HCT116 (cell line): ENCODE data around the gene MCF2L. TPM values are rescaled to one million over a fixed set of nuclear protein-coding genes. Genes with fewer than 3 reads are reported as not detected.

Experiments used
- ATAC-seq: fragments of 200-7000 bp; cut with Tn5 transposase; 2 replicates; pipeline ENCODE4 v1.9.1; 2020; ENCODE audit warnings: mild to moderate bottlenecking, moderate library complexity
- BruUV-seq: library from RNA; stranded (reverse); fragments of 400-500 nt; replicated peaks from 2 replicates; lab custom pipeline; 2021; lab: Mats Ljungman, UMichigan
- CTCF ChIA-PET: fragments of 300-600 bp; sonication (Branson Sonifier 250); formaldehyde crosslinking; loops from one replicate; lab custom pipeline; 2021; ENCODE audit warnings: antibody characterized with exemption; lab: Charles Lee
- POLR2A ChIA-PET: fragments of 300-600, 350-600 bp; sonication (Branson Sonifier 250); formaldehyde crosslinking; loops from one replicate; lab custom pipeline; 2021; ENCODE audit warnings: antibody characterized with exemption; lab: Charles Lee
- RAD21 ChIA-PET, 2 experiments: fragments of 300-600 bp; sonication (Branson Sonifier 250); formaldehyde crosslinking; loops; one replicate each; lab custom pipeline; 2023; ENCODE audit warnings: low total read pairs in 2 of 2; ENCODE audit not compliant: uncharacterized antibody in 2 of 2, unreplicated experiment in 2 of 2, low non-redundant PET in 1 of 2; lab: Charles Lee
- DNase-seq: peaks from one replicate; pipeline ENCODE4 v3.0.0-alpha.2; 2010; ENCODE audit warnings: low read depth, low spot score
- H2AFZ ChIP-seq: fragments of 200-600 bp; shearing (Covaris generic), sonication (generic); 2 replicates; pipeline ENCODE4 v1.6.1; 2017; ENCODE audit warnings: low read depth, mixed run types, mixed read lengths, antibody characterized with exemption, low read length; ENCODE audit not compliant: poor library complexity, severe bottlenecking
- H3K27ac ChIP-seq: 2 replicates; pipeline ENCODE4 v1.5.1; 2012; ENCODE audit warnings: low read depth, low read length
- H3K27me3 ChIP-seq: fragments of 200-600 bp; sonication (generic); 2 replicates; pipeline ENCODE4 v1.6.1; 2016; ENCODE audit warnings: mixed run types, low read length, mixed read lengths; ENCODE audit not compliant: insufficient read depth
- H3K36me3 ChIP-seq, 2 experiments: fragments of 200-500 bp in 1 of 2; fragments of 200-600 bp in 1 of 2; sonication (Bioruptor generic) in 1 of 2; sonication (generic) in 1 of 2; 2 replicates each; pipeline versions ENCODE4 v1.5.1 to v1.6.1; 2014 to 2016; ENCODE audit warnings: low read length in 2 of 2, inconsistent platforms in 1 of 2, mixed read lengths in 1 of 2, mixed run types in 1 of 2; ENCODE audit not compliant: insufficient read depth in 2 of 2, control insufficient read depth in 1 of 2
- H3K4me1 ChIP-seq, 2 experiments: fragments of 200-600 bp in 1 of 2; sonication (generic) in 1 of 2; 2 replicates each; pipeline versions ENCODE4 v1.5.1 to v1.6.1; 2012 to 2017; ENCODE audit warnings: low read length in 2 of 2, inconsistent platforms in 1 of 2, mild to moderate bottlenecking in 1 of 2, mixed read lengths in 1 of 2, mixed run types in 1 of 2, moderate library complexity in 1 of 2; ENCODE audit not compliant: insufficient read depth in 2 of 2, control insufficient read depth in 1 of 2
- H3K4me2 ChIP-seq: fragments of 200-600 bp; sonication (generic); 2 replicates; pipeline ENCODE4 v1.6.1; 2017; ENCODE audit warnings: mixed run types, low read length, mixed read lengths
- H3K4me3 ChIP-seq, 2 experiments: fragments of 200-600 bp in 1 of 2; sonication (generic) in 1 of 2; replicated peaks in 1 of 2; 2 replicates each; pipeline ENCODE4 v1.5.1; 2011 to 2016; ENCODE audit warnings: low read length in 2 of 2, control low read depth in 1 of 2, low read depth in 1 of 2, mild to moderate bottlenecking in 1 of 2, mixed read lengths in 1 of 2, mixed run types in 1 of 2
- H3K79me2 ChIP-seq: fragments of 200-600 bp; sonication (generic); 2 replicates; pipeline ENCODE4 v1.6.1; 2017; ENCODE audit warnings: mild to moderate bottlenecking, mixed run types, low read length, moderate library complexity, mixed read lengths; ENCODE audit not compliant: insufficient read depth
- H3K9ac ChIP-seq: fragments of 200-600 bp; sonication (generic); 2 replicates; pipeline ENCODE4 v1.6.1; 2016; ENCODE audit warnings: low read length, mixed read lengths
- H3K9me2 ChIP-seq: fragments of 200-600 bp; sonication (generic), shearing (Covaris generic); 2 replicates; pipeline ENCODE4 v1.6.1; 2017; ENCODE audit warnings: mixed run types, mild to moderate bottlenecking, moderate library complexity; ENCODE audit not compliant: insufficient read depth
- H3K9me3 ChIP-seq, 2 experiments: fragments of 200-500 bp in 1 of 2; fragments of 200-600 bp in 1 of 2; sonication (Bioruptor generic) in 1 of 2; sonication (generic) in 1 of 2; 2 replicates each; pipeline ENCODE4 v1.6.1; 2014 to 2017; ENCODE audit warnings: low read length in 2 of 2, mixed read lengths in 2 of 2, inconsistent platforms in 1 of 2, low read depth in 1 of 2, mild to moderate bottlenecking in 1 of 2, mixed run types in 1 of 2, moderate library complexity in 1 of 2; ENCODE audit not compliant: control insufficient read depth in 1 of 2, insufficient read depth in 1 of 2
- H4K20me1 ChIP-seq: fragments of 200-600 bp; sonication (generic), shearing (Covaris generic); 2 replicates; pipeline ENCODE4 v1.6.1; 2017; ENCODE audit warnings: mixed run types, mild to moderate bottlenecking, moderate library complexity; ENCODE audit not compliant: insufficient read depth
- CEBPB ChIP-seq: IDR thresholded peaks from 2 replicates; pipeline ENCODE4 v1.6.1; 2012; ENCODE audit warnings: low read depth
- EZH2phosphoT487 ChIP-seq: fragments of 200-600 bp; IDR thresholded peaks from 2 replicates; pipeline ENCODE4 v1.6.1; 2018; ENCODE audit warnings: antibody characterized with exemption, borderline replicate concordance
- FOSL1 ChIP-seq: IDR thresholded peaks from 2 replicates; pipeline ENCODE4 v1.6.1; 2012; ENCODE audit warnings: low read depth
- POLR2A ChIP-seq: IDR thresholded peaks from 2 replicates; pipeline ENCODE4 v1.7.0; 2011; ENCODE audit warnings: borderline replicate concordance; ENCODE audit not compliant: insufficient read depth, insufficient read length; ENCODE audit errors: extremely low read depth
- RAD21 ChIP-seq: IDR thresholded peaks from 2 replicates; pipeline ENCODE4 v1.6.1; 2012; ENCODE audit warnings: low read depth, mild to moderate bottlenecking
- YY1 ChIP-seq: IDR thresholded peaks from 2 replicates; pipeline ENCODE4 v1.6.1; 2011; ENCODE audit warnings: low read length, low read depth, moderate library complexity, mild to moderate bottlenecking; ENCODE audit not compliant: insufficient replicate concordance; ENCODE audit errors: extremely low read depth
- intact Hi-C: fragments of 100-400 bp; cut with micrococcal nuclease; formaldehyde crosslinking; loops from 2 replicates; pipeline ENCODE4 v1.10.0; 2022
- total RNA-seq: library from RNA; stranded (reverse); gene quantifications from one replicate; pipeline ENCODE4 v1.2.1, GENCODE V29; 2021; ENCODE audit not compliant: unreplicated experiment
- TF ChIP-seq, protein P1 (sequence below): IDR thresholded peaks from 2 replicates; pipeline ENCODE4 v1.6.1; 2011; ENCODE audit warnings: mild to moderate bottlenecking, low read length, moderate library complexity; ENCODE audit not compliant: insufficient replicate concordance; ENCODE audit errors: extremely low read depth
- TF ChIP-seq, protein P2 (sequence below), 3 experiments: fragments of 200-600 bp in 1 of 3; sonication (generic) in 1 of 3; IDR thresholded peaks in 2 of 3; conservative IDR thresholded peaks in 1 of 3; 2 replicates each; pipeline ENCODE4 v1.5.1; 2012 to 2017; ENCODE audit warnings: low read depth in 2 of 3, low read length in 2 of 3, antibody characterized with exemption in 1 of 3, borderline replicate concordance in 1 of 3, control low read depth in 1 of 3, mild to moderate bottlenecking in 1 of 3, mixed read lengths in 1 of 3, mixed run types in 1 of 3, moderate library complexity in 1 of 3; ENCODE audit not compliant: insufficient read depth in 1 of 3

Gene MCF2L
- total RNA-seq, 1 experiment from 2014 or later = 19.3 TPM

DNA sequence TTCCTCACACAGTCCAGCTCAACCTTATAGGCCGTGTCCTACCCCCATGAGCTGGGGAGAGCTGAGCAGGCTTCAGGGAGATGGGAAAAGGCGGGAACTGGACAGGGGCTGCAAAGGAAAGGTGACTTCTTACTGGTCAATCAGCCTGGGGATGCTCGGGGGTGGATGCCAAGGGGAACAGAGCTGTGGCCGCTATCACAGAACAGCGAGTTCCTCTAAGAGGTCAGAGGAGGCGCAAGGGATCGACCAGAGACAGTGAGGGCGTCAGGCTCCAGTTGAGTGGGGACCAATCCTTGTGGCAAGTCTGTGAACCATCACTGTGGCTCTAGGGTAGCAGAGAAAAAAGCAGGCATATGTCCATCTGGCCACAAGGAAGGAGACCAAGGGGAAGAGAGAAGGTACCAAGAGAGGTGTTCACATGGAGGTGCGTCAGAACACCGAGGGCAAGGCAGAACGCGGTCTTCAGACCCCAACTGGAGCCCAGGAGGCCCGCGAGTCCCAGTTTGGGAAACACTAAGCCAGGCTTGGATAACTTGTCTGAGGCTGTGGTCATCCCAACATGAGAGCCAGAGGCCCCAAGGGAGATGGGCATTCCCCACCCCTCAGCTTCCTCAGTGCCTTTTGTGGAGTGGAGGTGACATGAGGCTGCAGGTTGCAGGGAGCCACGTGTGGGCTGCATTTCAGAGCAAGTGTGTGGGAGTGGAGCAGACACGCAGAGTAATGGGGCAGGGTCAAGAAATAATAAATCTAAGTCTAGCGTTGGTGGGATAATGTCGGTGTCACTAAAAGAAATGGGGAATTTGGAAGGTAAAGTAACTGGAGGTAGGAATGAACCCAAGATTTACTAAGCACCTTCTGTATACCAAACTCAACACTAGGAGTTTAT is 157.5 kb downstream of the MCF2L start:
- no TSS peak for BruUV-seq
- POLR2A ChIA-PET = no interaction called here

DNA sequence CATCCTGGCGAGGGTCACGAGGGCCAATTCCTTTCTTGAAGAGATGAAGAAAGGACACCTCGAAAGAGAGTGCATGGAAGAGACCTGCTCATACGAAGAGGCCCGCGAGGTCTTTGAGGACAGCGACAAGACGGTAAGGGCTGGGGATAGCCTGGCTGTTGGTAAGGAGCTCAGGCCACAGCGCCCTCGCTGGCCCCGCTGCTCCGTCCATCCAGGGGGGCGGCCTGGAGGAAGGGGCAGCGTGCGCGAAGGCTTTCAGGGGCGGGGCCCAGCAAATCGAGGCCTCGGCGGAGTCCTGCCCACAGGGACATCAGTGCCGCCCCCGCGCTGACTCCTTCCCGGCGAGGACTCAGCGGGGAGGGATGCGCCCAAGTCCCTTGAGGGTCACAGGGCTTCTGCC is 160.5 kb downstream of the MCF2L start:
- Histone ChIP-seq H3K79me2 (no peaks in the 10 kb centered on the region), H4K20me1 (no peaks in the 10 kb centered on the region), H3K36me3 (no peaks in the 10 kb centered on the region), H3K4me2 (no peak overlapping the region), H3K27ac (no peak overlapping the region), H3K4me3 (no peak overlapping the region), H3K4me1 (no peaks in the 10 kb centered on the region), H3K9me3 (no peaks in the 10 kb centered on the region), H3K9ac (no peak overlapping the region), H3K27me3 (peaks cover 14% of the 10 kb centered on the region; the same call in 1 of the 2 replicates), H3K9me2 (no peaks in the 10 kb centered on the region), H2AFZ (no peak overlapping the region)
- intact Hi-C loops = no loop called here
- ChIA-PET CTCF (no interaction called here), POLR2A (interaction anchor here (0.6 kb wide), 1 partner anchor 165 kb away, joined by 4 read pairs; no protein-coding TSS in a partner anchor), RAD21 (no interaction called here)
- DNase-seq (no peak), ATAC-seq (no peak)
- no TSS peak for BruUV-seq
- TF ChIP-seq, protein P1, sequence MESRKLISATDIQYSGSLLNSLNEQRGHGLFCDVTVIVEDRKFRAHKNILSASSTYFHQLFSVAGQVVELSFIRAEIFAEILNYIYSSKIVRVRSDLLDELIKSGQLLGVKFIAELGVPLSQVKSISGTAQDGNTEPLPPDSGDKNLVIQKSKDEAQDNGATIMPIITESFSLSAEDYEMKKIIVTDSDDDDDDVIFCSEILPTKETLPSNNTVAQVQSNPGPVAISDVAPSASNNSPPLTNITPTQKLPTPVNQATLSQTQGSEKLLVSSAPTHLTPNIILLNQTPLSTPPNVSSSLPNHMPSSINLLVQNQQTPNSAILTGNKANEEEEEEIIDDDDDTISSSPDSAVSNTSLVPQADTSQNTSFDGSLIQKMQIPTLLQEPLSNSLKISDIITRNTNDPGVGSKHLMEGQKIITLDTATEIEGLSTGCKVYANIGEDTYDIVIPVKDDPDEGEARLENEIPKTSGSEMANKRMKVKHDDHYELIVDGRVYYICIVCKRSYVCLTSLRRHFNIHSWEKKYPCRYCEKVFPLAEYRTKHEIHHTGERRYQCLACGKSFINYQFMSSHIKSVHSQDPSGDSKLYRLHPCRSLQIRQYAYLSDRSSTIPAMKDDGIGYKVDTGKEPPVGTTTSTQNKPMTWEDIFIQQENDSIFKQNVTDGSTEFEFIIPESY = no peak
- TF ChIP-seq POLR2A (no peak), FOSL1 (no peak), YY1 (no peak), CEBPB (no peak)

More for the DNA sequence above, 157.5 kb downstream of the MCF2L start:
- H3K9ac ChIP-seq = no peak overlapping the region
- ATAC-seq (no peak), DNase-seq (no peak)
- peaks cover 11% of the 10 kb centered on the region; the same call in 1 of the 2 replicates for H3K27me3 ChIP-seq
- no peak overlapping the region for H3K4me2 ChIP-seq
- no peak for TF ChIP-seq POLR2A
- no peak for TF ChIP-seq RAD21
- no peak for TF ChIP-seq EZH2phosphoT487
- TF ChIP-seq, protein P2, sequence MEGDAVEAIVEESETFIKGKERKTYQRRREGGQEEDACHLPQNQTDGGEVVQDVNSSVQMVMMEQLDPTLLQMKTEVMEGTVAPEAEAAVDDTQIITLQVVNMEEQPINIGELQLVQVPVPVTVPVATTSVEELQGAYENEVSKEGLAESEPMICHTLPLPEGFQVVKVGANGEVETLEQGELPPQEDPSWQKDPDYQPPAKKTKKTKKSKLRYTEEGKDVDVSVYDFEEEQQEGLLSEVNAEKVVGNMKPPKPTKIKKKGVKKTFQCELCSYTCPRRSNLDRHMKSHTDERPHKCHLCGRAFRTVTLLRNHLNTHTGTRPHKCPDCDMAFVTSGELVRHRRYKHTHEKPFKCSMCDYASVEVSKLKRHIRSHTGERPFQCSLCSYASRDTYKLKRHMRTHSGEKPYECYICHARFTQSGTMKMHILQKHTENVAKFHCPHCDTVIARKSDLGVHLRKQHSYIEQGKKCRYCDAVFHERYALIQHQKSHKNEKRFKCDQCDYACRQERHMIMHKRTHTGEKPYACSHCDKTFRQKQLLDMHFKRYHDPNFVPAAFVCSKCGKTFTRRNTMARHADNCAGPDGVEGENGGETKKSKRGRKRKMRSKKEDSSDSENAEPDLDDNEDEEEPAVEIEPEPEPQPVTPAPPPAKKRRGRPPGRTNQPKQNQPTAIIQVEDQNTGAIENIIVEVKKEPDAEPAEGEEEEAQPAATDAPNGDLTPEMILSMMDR (IDR thresholded peaks at IDR 0.05 in 2 of 3, conservative IDR thresholded peaks at IDR 0.05 in 1 of 3; ENCODE audit: borderline replicate concordance in 1 of 3, insufficient read depth in 1 of 3, low read depth in 2 of 3, low read length in 2 of 3) = no peak
- no peaks in the 10 kb centered on the region for H3K36me3 ChIP-seq
- CTCF ChIA-PET = no interaction called here
- H3K9me3 ChIP-seq = no peaks in the 10 kb centered on the region
- RAD21 ChIA-PET = no interaction called here
- intact Hi-C loops = no loop called here
- H3K27ac ChIP-seq = no peak overlapping the region
- peaks cover 4 to 14% of the 10 kb centered on the region in 2 experiments; a peak in 3 of 4 replicates for H3K4me1 ChIP-seq
- no peaks in the 10 kb centered on the region for H4K20me1 ChIP-seq
- H3K4me3 ChIP-seq = no peak overlapping the region
- H3K79me2 ChIP-seq = no peaks in the 10 kb centered on the region
- no peak overlapping the region for H2AFZ ChIP-seq
- no peaks in the 10 kb centered on the region for H3K9me2 ChIP-seq
